Measurements from ENCODE around the gene UBA1. TPM values are rescaled to one million over a fixed set of nuclear protein-coding genes. Genes with fewer than 3 reads are reported as not detected.
A peak's percentile ranks its signal among the peaks of the same experiment; 100 is the strongest.

The UBA1 gene
- total RNA-seq, 1 experiment from 2014 or later, result 234 TPM

DNA sequence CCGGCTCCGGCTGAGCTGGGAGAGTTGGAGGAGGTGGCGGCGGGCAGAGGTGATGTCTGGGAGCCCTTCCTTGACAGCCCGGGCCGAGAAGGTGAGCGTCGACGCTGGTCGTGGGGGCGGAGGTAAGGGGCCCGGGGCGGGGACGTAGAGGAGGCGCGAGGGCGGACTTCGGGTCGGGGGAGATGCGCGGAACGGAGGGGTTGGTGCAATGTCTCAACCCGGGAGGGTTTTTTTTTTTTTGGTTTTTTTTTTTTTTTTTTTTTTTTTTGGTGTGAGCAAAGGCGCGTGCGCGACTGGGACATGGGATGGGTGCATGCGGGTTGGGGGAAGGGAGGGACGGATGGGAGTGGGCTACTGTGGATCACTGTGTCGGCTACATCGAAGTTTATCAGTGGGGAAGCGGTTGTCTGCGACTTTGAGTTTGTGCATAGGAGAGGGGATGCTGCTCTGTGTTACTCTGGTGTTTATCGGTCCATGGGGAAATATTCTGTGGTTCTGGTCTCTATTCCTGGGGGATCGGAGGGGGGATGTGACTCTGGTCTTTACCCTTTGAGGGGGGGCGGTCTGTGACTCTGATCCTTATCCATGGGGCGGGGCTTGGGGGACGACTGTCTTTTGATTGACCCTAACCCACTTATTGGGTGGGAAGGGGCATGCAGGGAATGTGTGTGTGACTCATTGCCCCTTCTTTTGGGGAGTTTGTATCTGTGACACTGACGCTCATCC lies 48.1 kb upstream of the UBA1 start:
- no TSS peak for BruUV-seq (replicated peaks)

DNA sequence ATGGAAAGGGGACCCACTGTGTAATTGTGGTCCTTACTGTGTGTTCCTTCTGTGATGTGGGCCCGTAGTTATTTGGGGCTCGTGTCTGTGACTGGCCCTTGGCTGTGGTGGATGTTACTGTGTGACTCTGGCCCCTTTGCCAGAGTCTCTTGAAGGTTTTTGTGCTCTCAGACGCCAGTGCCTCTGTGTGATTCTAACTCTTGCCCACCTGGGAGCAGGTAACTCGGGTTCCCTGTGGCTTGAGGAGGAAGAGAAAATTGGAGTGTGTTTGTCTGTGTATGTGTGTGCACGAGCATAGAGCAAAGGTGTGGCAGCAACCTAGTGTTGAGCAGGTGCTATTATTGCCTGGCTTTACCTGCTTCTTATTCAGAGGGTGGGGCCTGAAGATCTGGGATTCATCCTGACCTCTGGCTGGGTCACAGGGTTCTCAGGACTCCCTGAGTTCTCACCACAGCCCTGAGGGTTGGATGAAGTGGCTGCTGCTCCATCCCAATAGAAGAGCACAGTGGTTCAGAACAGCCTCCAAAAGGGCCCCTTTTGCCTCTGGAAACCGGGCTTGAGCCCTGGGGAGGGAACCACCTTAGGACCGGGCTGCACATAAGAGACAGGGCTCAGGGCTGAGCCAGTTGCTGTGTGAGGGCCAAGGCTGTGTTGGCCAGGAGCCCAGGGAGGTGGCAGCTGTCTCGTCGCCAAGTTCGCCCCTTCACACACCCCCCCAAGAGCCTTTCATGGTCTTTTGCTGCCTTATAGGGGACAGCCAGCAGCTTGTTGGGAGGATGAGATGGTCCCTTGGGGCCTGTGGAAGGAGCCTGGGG lies 47.3 kb upstream of the UBA1 start:
- CTCF ChIA-PET, result no interaction called here
- H3K9me3 Mint-ChIP-seq (ENCODE audit: low read depth, unreplicated experiment), result no peaks in the 10 kb centered on the region
- H3K4me3 Mint-ChIP-seq (ENCODE audit: low read depth, unreplicated experiment), result peak overlapping the region; percentile 100
- H3K36me3 Mint-ChIP-seq (ENCODE audit: insufficient read depth, unreplicated experiment), result peaks cover 70% of the 10 kb centered on the region
- no peaks in the 10 kb centered on the region for H3K27me3 Mint-ChIP-seq (ENCODE audit: unreplicated experiment)
- no peak for DNase-seq
- H3K27ac Mint-ChIP-seq (ENCODE audit: unreplicated experiment), result peak overlapping the region; percentile 100
- H3K4me1 Mint-ChIP-seq (ENCODE audit: low read depth, unreplicated experiment), result peaks cover 9% of the 10 kb centered on the region
- BruUV-seq (replicated peaks), result TSS peak; percentile 21
- TF ChIP-seq, protein P1, sequence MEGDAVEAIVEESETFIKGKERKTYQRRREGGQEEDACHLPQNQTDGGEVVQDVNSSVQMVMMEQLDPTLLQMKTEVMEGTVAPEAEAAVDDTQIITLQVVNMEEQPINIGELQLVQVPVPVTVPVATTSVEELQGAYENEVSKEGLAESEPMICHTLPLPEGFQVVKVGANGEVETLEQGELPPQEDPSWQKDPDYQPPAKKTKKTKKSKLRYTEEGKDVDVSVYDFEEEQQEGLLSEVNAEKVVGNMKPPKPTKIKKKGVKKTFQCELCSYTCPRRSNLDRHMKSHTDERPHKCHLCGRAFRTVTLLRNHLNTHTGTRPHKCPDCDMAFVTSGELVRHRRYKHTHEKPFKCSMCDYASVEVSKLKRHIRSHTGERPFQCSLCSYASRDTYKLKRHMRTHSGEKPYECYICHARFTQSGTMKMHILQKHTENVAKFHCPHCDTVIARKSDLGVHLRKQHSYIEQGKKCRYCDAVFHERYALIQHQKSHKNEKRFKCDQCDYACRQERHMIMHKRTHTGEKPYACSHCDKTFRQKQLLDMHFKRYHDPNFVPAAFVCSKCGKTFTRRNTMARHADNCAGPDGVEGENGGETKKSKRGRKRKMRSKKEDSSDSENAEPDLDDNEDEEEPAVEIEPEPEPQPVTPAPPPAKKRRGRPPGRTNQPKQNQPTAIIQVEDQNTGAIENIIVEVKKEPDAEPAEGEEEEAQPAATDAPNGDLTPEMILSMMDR (IDR thresholded peaks at IDR 0.05; ENCODE audit: unreplicated experiment), result no peak
- intact Hi-C loops (cut with micrococcal nuclease; ENCODE audit: unreplicated experiment), result no loop called here

More for the DNA sequence above, 48.1 kb upstream of the UBA1 start:
- no peak for DNase-seq
- Mint-ChIP-seq H3K9me3 (ENCODE audit: low read depth, unreplicated experiment) (no peaks in the 10 kb centered on the region), H3K27ac (ENCODE audit: unreplicated experiment) (peak overlapping the region; percentile 100), H3K4me1 (ENCODE audit: low read depth, unreplicated experiment) (peaks cover 9% of the 10 kb centered on the region), H3K4me3 (ENCODE audit: low read depth, unreplicated experiment) (peak overlapping the region; percentile 100), H3K27me3 (ENCODE audit: unreplicated experiment) (no peaks in the 10 kb centered on the region), H3K36me3 (ENCODE audit: insufficient read depth, unreplicated experiment) (peaks cover 68% of the 10 kb centered on the region)
- CTCF ChIA-PET, result interaction anchor here (0.6 to 1.4 kb wide), 7 partner anchors 10 to 377 kb away, joined by 3 to 15 read pairs (median 4); no protein-coding TSS in a partner anchor
- intact Hi-C loops (cut with micrococcal nuclease; ENCODE audit: unreplicated experiment), result no loop called here
- TF ChIP-seq, protein P1 (IDR thresholded peaks at IDR 0.05; ENCODE audit: unreplicated experiment), result no peak

- no peaks in the 10 kb centered on the region for H3K9me3 Mint-ChIP-seq (ENCODE audit: low read depth, unreplicated experiment)
- DNase-seq, result no peak
- H3K27me3 Mint-ChIP-seq (ENCODE audit: unreplicated experiment), result no peaks in the 10 kb centered on the region
- BruUV-seq (replicated peaks), result no TSS peak
- CTCF ChIA-PET, result no interaction called here
- H3K36me3 Mint-ChIP-seq (ENCODE audit: insufficient read depth, unreplicated experiment), result peaks cover 71% of the 10 kb centered on the region
- intact Hi-C loops (cut with micrococcal nuclease; ENCODE audit: unreplicated experiment), result no loop called here
- H3K4me3 Mint-ChIP-seq (ENCODE audit: low read depth, unreplicated experiment), result peak overlapping the region; percentile 100
- peaks cover 9% of the 10 kb centered on the region for H3K4me1 Mint-ChIP-seq (ENCODE audit: low read depth, unreplicated experiment)
- peak overlapping the region; percentile 44 for H3K27ac Mint-ChIP-seq (ENCODE audit: unreplicated experiment)
- TF ChIP-seq, protein P1 (IDR thresholded peaks at IDR 0.05; ENCODE audit: unreplicated experiment), result no peak
Measured at GRCh38 chrX:47146936-47147859, 46.4 kb upstream of the UBA1 start.

- Mint-ChIP-seq H3K27ac (ENCODE audit: unreplicated experiment) (no peak overlapping the region), H3K4me1 (ENCODE audit: low read depth, unreplicated experiment) (peaks cover 9% of the 10 kb centered on the region), H3K27me3 (ENCODE audit: unreplicated experiment) (no peaks in the 10 kb centered on the region), H3K9me3 (ENCODE audit: low read depth, unreplicated experiment) (no peaks in the 10 kb centered on the region), H3K36me3 (ENCODE audit: insufficient read depth, unreplicated experiment) (peaks cover 63% of the 10 kb centered on the region), H3K4me3 (ENCODE audit: low read depth, unreplicated experiment) (no peak overlapping the region)
- CTCF ChIA-PET, result no interaction called here
- no TSS peak for BruUV-seq (replicated peaks)
- DNase-seq, result no peak
- intact Hi-C loops (cut with micrococcal nuclease; ENCODE audit: unreplicated experiment), result no loop called here
- TF ChIP-seq, protein P1 (IDR thresholded peaks at IDR 0.05; ENCODE audit: unreplicated experiment), result no peak
Measured at GRCh38 chrX:47148946-47149345, 44.7 kb upstream of the UBA1 start.
